Astrocyte (in vitro differentiated cells and primary cell): ENCODE data around the gene METTL8. TPM values are rescaled to one million over a fixed set of nuclear protein-coding genes. Genes with fewer than 3 reads are reported as not detected.
"Not testable (repeated sequence)": the region's sequence is repeated elsewhere in the genome, so short reads cannot be mapped to it uniquely, and the experiment has no call there.

ENCODE experiments used
- DNase-seq: peaks from one replicate; pipeline ENCODE4 v3.0.0-alpha.2; 2010; ENCODE audit warnings: low read depth
- FAIRE-seq: peaks from 2 replicates; lab custom pipeline; 2011; peaks lifted over from hg19 to GRCh38; lab: Jason Lieb, UNC
- H2AFZ ChIP-seq: 2 replicates; pipeline ENCODE4 v1.6.0; 2012; ENCODE audit warnings: low read depth, low read length, inconsistent platforms
- H3K27ac ChIP-seq: 2 replicates; pipeline ENCODE4 v1.5.1; 2011; ENCODE audit warnings: low read depth, low read length, inconsistent platforms
- H3K27me3 ChIP-seq: 2 replicates; pipeline ENCODE4 v1.6.0; 2011; ENCODE audit warnings: low read length, inconsistent platforms; ENCODE audit not compliant: insufficient read depth
- H3K36me3 ChIP-seq: 2 replicates; pipeline ENCODE4 v1.5.1; 2011; ENCODE audit warnings: low read length, inconsistent platforms; ENCODE audit not compliant: insufficient read depth
- H3K4me1 ChIP-seq: 2 replicates; pipeline ENCODE4 v1.5.1; 2011; ENCODE audit warnings: low read length, inconsistent platforms; ENCODE audit not compliant: insufficient read depth
- H3K4me2 ChIP-seq: 2 replicates; pipeline ENCODE4 v1.6.0; 2012; ENCODE audit warnings: low read length, inconsistent platforms
- H3K4me3 ChIP-seq: 2 replicates; pipeline ENCODE4 v1.5.1; 2011; ENCODE audit warnings: low read depth, mild to moderate bottlenecking, low read length, inconsistent platforms; ENCODE audit not compliant: insufficient read depth
- H3K79me2 ChIP-seq: 2 replicates; pipeline ENCODE4 v1.6.0; 2012; ENCODE audit warnings: mild to moderate bottlenecking, low read length, inconsistent platforms; ENCODE audit not compliant: insufficient read depth
- H3K9ac ChIP-seq: 2 replicates; pipeline ENCODE4 v1.6.0; 2012; ENCODE audit warnings: mild to moderate bottlenecking, low read length, inconsistent platforms
- H3K9me3 ChIP-seq: 2 replicates; pipeline ENCODE4 v1.5.1; 2012; ENCODE audit warnings: low read depth, mild to moderate bottlenecking, low read length, inconsistent platforms; ENCODE audit not compliant: insufficient read depth
- H4K20me1 ChIP-seq: 2 replicates; pipeline ENCODE4 v1.6.0; 2012; ENCODE audit warnings: low read length, inconsistent platforms; ENCODE audit not compliant: insufficient read depth
- H3K27ac Mint-ChIP-seq: one replicate; pipeline ENCODE4 v1.8.0; 2021; ENCODE audit warnings: mild to moderate bottlenecking, mixed read lengths; ENCODE audit not compliant: unreplicated experiment
- H3K27me3 Mint-ChIP-seq: one replicate; pipeline ENCODE4 v1.8.0; 2021; ENCODE audit warnings: low read depth, mixed read lengths; ENCODE audit not compliant: unreplicated experiment
- H3K36me3 Mint-ChIP-seq: one replicate; pipeline ENCODE4 v1.8.0; 2021; ENCODE audit warnings: low read depth, mixed read lengths; ENCODE audit not compliant: unreplicated experiment
- H3K4me1 Mint-ChIP-seq: one replicate; pipeline ENCODE4 v1.8.0; 2021; ENCODE audit warnings: low read depth, mixed read lengths; ENCODE audit not compliant: unreplicated experiment
- H3K4me3 Mint-ChIP-seq: one replicate; pipeline ENCODE4 v1.8.0; 2021; ENCODE audit warnings: mild to moderate bottlenecking, moderate library complexity, mixed read lengths; ENCODE audit not compliant: unreplicated experiment
- H3K9me3 Mint-ChIP-seq: one replicate; pipeline ENCODE4 v1.8.0; 2021; ENCODE audit warnings: mild to moderate bottlenecking, mixed read lengths; ENCODE audit not compliant: unreplicated experiment
- CTCF ChIP-seq: IDR thresholded peaks from 2 replicates; pipeline ENCODE4 v1.5.1; 2011; ENCODE audit warnings: low read depth, mild to moderate bottlenecking, inconsistent platforms, low read length, moderate library complexity; ENCODE audit not compliant: insufficient read depth
- EZH2 ChIP-seq: IDR thresholded peaks from 2 replicates; pipeline ENCODE4 v1.6.1; 2012; ENCODE audit warnings: mild to moderate bottlenecking, low read length, inconsistent platforms; ENCODE audit not compliant: insufficient read depth
- total RNA-seq: library from RNA; stranded (reverse); gene quantifications from 2 replicates; pipeline ENCODE4 v1.2.1, GENCODE V29; 2021

METTL8 gene
- total RNA-seq, 1 donor from 2014 or later = 40.4 TPM

GRCh38 chr2:171360905-171361304, 72.9 kb downstream of the METTL8 start:
- H3K4me3 ChIP-seq = no peak overlapping the region
- DNase-seq (no peak), FAIRE-seq (no peak)
- H3K9ac ChIP-seq = no peak overlapping the region
- H3K27me3 ChIP-seq = no peaks in the 10 kb centered on the region
- H3K9me3 ChIP-seq = no peaks in the 10 kb centered on the region
- Mint-ChIP-seq H3K4me1 (peaks cover 3% of the 10 kb centered on the region), H3K27ac (no peak overlapping the region), H3K36me3 (peaks cover 17% of the 10 kb centered on the region), H3K4me3 (no peak overlapping the region), H3K27me3 (no peaks in the 10 kb centered on the region), H3K9me3 (no peaks in the 10 kb centered on the region)
- no peaks in the 10 kb centered on the region for H3K4me1 ChIP-seq
- no peaks in the 10 kb centered on the region for H3K36me3 ChIP-seq
- no peak overlapping the region for H3K4me2 ChIP-seq
- H3K27ac ChIP-seq = no peak overlapping the region
- H2AFZ ChIP-seq = no peak overlapping the region
- no peaks in the 10 kb centered on the region for H3K79me2 ChIP-seq
- no peaks in the 10 kb centered on the region for H4K20me1 ChIP-seq
- no peak for TF ChIP-seq EZH2
- TF ChIP-seq CTCF = no peak

GRCh38 chr2:171353746-171354145, 80.0 kb downstream of the METTL8 start:
- H3K4me3 ChIP-seq, H4K20me1 ChIP-seq, H3K27me3 Mint-ChIP-seq, H3K27me3 ChIP-seq, H2AFZ ChIP-seq, H3K4me1 Mint-ChIP-seq, H3K27ac ChIP-seq, H3K9me3 ChIP-seq, H3K4me1 ChIP-seq, H3K27ac Mint-ChIP-seq, H3K9ac ChIP-seq, H3K79me2 ChIP-seq, H3K4me3 Mint-ChIP-seq, FAIRE-seq, H3K36me3 ChIP-seq, H3K4me2 ChIP-seq, DNase-seq: not testable (repeated sequence)
- Mint-ChIP-seq H3K9me3 (peaks cover 22% of the 10 kb centered on the region), H3K36me3 (peaks cover 33% of the 10 kb centered on the region)

GRCh38 chr2:171348056-171348455, 85.7 kb downstream of the METTL8 start:
- Mint-ChIP-seq H3K27me3 (no peaks in the 10 kb centered on the region), H3K4me3 (no peak overlapping the region), H3K27ac (peak overlapping the region; percentile 91), H3K36me3 (peaks cover 4% of the 10 kb centered on the region), H3K9me3 (peaks cover 10% of the 10 kb centered on the region), H3K4me1 (peaks cover 31% of the 10 kb centered on the region)
- DNase-seq = no peak
- Histone ChIP-seq H3K27me3 (no peaks in the 10 kb centered on the region), H3K9me3 (no peaks in the 10 kb centered on the region), H3K36me3 (no peaks in the 10 kb centered on the region), H3K79me2 (no peaks in the 10 kb centered on the region), H2AFZ (no peak overlapping the region), H3K4me1 (peaks cover 13% of the 10 kb centered on the region), H3K27ac (peak overlapping the region; percentile 43), H3K9ac (peak overlapping the region; percentile 4), H3K4me3 (no peak overlapping the region), H3K4me2 (peak overlapping the region; percentile 59), H4K20me1 (no peaks in the 10 kb centered on the region)
- no peak for TF ChIP-seq CTCF
- TF ChIP-seq EZH2 = no peak
- FAIRE-seq = no peak
